Effector memory CD4-positive, alpha-beta T cell (primary cell): ENCODE results near the gene ZBTB46.
"Not testable (repeated sequence)": the region's sequence is repeated elsewhere in the genome, so short reads cannot be mapped to it uniquely, and the experiment has no call there.

Experiments
- DNase-seq, 3 donors: peaks; one replicate each; pipeline ENCODE4 v3.0.0-alpha.2; 2020
- H3K27ac ChIP-seq: 2 replicates; pipeline ENCODE4 v1.7.0; 2013; ENCODE audit warnings: mild to moderate bottlenecking, low read length, moderate library complexity; ENCODE audit not compliant: insufficient read depth, poor library complexity, severe bottlenecking
- H3K27me3 ChIP-seq: replicated peaks from 2 replicates; pipeline ENCODE4 v1.7.0; 2013; ENCODE audit warnings: mild to moderate bottlenecking, low read length; ENCODE audit not compliant: insufficient read depth, control insufficient read depth, poor library complexity, severe bottlenecking
- H3K36me3 ChIP-seq: 2 replicates; pipeline ENCODE4 v1.7.0; 2013; ENCODE audit warnings: mild to moderate bottlenecking, low read length, moderate library complexity; ENCODE audit not compliant: control insufficient read depth, insufficient read depth
- H3K4me1 ChIP-seq: 2 replicates; pipeline ENCODE4 v1.7.0; 2013; ENCODE audit warnings: low read length, mild to moderate bottlenecking; ENCODE audit not compliant: control insufficient read depth, insufficient read depth, poor library complexity, severe bottlenecking
- H3K4me3 ChIP-seq: 2 replicates; pipeline ENCODE4 v1.7.0; 2013; ENCODE audit warnings: low read length, low read depth, mild to moderate bottlenecking; ENCODE audit not compliant: insufficient read depth, poor library complexity, severe bottlenecking
- H3K9me3 ChIP-seq: 2 replicates; pipeline ENCODE4 v1.7.0; 2013; ENCODE audit warnings: mild to moderate bottlenecking, low read length, moderate library complexity; ENCODE audit not compliant: control insufficient read depth

ZBTB46 gene

GRCh38 chr20:63801174-63801573 lies 29.9 kb downstream of the ZBTB46 start:
- not testable (repeated sequence) for H3K4me3 ChIP-seq, H3K36me3 ChIP-seq, H3K9me3 ChIP-seq, DNase-seq, H3K27me3 ChIP-seq, H3K27ac ChIP-seq, H3K4me1 ChIP-seq

- H3K36me3 ChIP-seq, H3K4me3 ChIP-seq, DNase-seq, H3K4me1 ChIP-seq, H3K27me3 ChIP-seq, H3K9me3 ChIP-seq, H3K27ac ChIP-seq: not testable (repeated sequence)
Observed at GRCh38 chr20:63800411-63800810, 30.7 kb downstream of the ZBTB46 start.

GRCh38 chr20:63799127-63799526 lies 31.9 kb downstream of the ZBTB46 start:
- not testable (repeated sequence) for H3K36me3 ChIP-seq, H3K4me3 ChIP-seq, DNase-seq, H3K4me1 ChIP-seq, H3K27me3 ChIP-seq, H3K27ac ChIP-seq, H3K9me3 ChIP-seq

- not testable (repeated sequence) for H3K27me3 ChIP-seq, H3K4me3 ChIP-seq
Observed at GRCh38 chr20:63797175-63797574, 33.9 kb downstream of the ZBTB46 start.

GRCh38 chr20:63795178-63795830 lies 35.8 kb downstream of the ZBTB46 start:
- no peaks in the 10 kb centered on the region for H3K36me3 ChIP-seq
- no peak overlapping the region for H3K4me3 ChIP-seq
- DNase-seq, result no peak
- no peaks in the 10 kb centered on the region for H3K27me3 ChIP-seq
- H3K4me1 ChIP-seq, result no peaks in the 10 kb centered on the region
- H3K27ac ChIP-seq, result no peak overlapping the region
- H3K9me3 ChIP-seq, result no peaks in the 10 kb centered on the region

More at GRCh38 chr20:63797175-63797574, 33.9 kb downstream of the ZBTB46 start:
- not testable (repeated sequence) for H3K36me3 ChIP-seq, H3K4me1 ChIP-seq, DNase-seq, H3K27ac ChIP-seq, H3K9me3 ChIP-seq

GRCh38 chr20:63794614-63795013 lies 36.5 kb downstream of the ZBTB46 start:
- Histone ChIP-seq H3K27ac (no peak overlapping the region), H3K9me3 (no peaks in the 10 kb centered on the region), H3K27me3 (no peaks in the 10 kb centered on the region), H3K36me3 (no peaks in the 10 kb centered on the region), H3K4me3 (no peak overlapping the region), H3K4me1 (no peaks in the 10 kb centered on the region)
- no peak for DNase-seq

- no peak for DNase-seq
- Histone ChIP-seq H3K4me1 (no peaks in the 10 kb centered on the region), H3K4me3 (no peak overlapping the region), H3K27ac (no peak overlapping the region), H3K36me3 (no peaks in the 10 kb centered on the region), H3K9me3 (no peaks in the 10 kb centered on the region), H3K27me3 (no peaks in the 10 kb centered on the region)
Observed at GRCh38 chr20:63792866-63793265, 38.2 kb downstream of the ZBTB46 start.

GRCh38 chr20:63791497-63792156 lies 39.4 kb downstream of the ZBTB46 start:
- Histone ChIP-seq H3K4me1 (no peaks in the 10 kb centered on the region), H3K27me3 (no peaks in the 10 kb centered on the region), H3K36me3 (no peaks in the 10 kb centered on the region), H3K9me3 (no peaks in the 10 kb centered on the region), H3K4me3 (no peak overlapping the region), H3K27ac (no peak overlapping the region)
- DNase-seq, result no peak

- no peak overlapping the region for H3K27ac ChIP-seq
- no peaks in the 10 kb centered on the region for H3K9me3 ChIP-seq
- no peak for DNase-seq
- no peaks in the 10 kb centered on the region for H3K27me3 ChIP-seq
- no peaks in the 10 kb centered on the region for H3K4me1 ChIP-seq
- no peaks in the 10 kb centered on the region for H3K36me3 ChIP-seq
- no peak overlapping the region for H3K4me3 ChIP-seq
Observed at GRCh38 chr20:63790572-63791168, 40.4 kb downstream of the ZBTB46 start.

GRCh38 chr20:63789836-63790571 lies 41.1 kb downstream of the ZBTB46 start:
- no peak overlapping the region for H3K4me3 ChIP-seq
- no peaks in the 10 kb centered on the region for H3K9me3 ChIP-seq
- no peaks in the 10 kb centered on the region for H3K4me1 ChIP-seq
- DNase-seq, result no peak
- no peaks in the 10 kb centered on the region for H3K36me3 ChIP-seq
- no peaks in the 10 kb centered on the region for H3K27me3 ChIP-seq
- no peak overlapping the region for H3K27ac ChIP-seq
